GM23248 (cell line): ENCODE results near the gene SPATC1L.

Experiments
- EZH2 ChIP-seq: fragments of 200-600 bp; sonication (generic); IDR thresholded peaks from 2 replicates; pipeline ENCODE4 v1.6.1; 2018; ENCODE audit warnings: antibody characterized with exemption, mild to moderate bottlenecking; ENCODE audit not compliant: insufficient read depth, poor library complexity, severe bottlenecking
- EZH2phosphoT487 ChIP-seq: fragments of 200-600 bp; sonication (generic); IDR thresholded peaks from 2 replicates; pipeline ENCODE4 v1.6.1; 2018; ENCODE audit warnings: antibody characterized with exemption, moderate library complexity, mild to moderate bottlenecking, low read depth; ENCODE audit not compliant: insufficient read depth

- no peak for TF ChIP-seq EZH2phosphoT487
- no peak for TF ChIP-seq EZH2
Observed at GRCh38 chr21:46193829-46194373, 9.6 kb upstream of the SPATC1L start.
